NCI-H748 (cell line): ENCODE measurements around the gene FGF22.
"Not testable (repeated sequence)": the region's sequence is repeated elsewhere in the genome, so short reads cannot be mapped to it uniquely, and the experiment has no call there.

Source experiments
- DNase-seq: peaks from one replicate; lab custom pipeline; 2025; ENCODE audit not compliant: unreplicated experiment; lab: John Stamatoyannopoulos, UW

The FGF22 gene

GRCh38 chr19:621819-622218 is 17.9 kb upstream of the FGF22 start:
- DNase-seq: no peak

GRCh38 chr19:622666-623065 is 17.0 kb upstream of the FGF22 start:
- no peak for DNase-seq

- DNase-seq: no peak
Observed at GRCh38 chr19:623175-623916, 16.3 kb upstream of the FGF22 start.

GRCh38 chr19:623974-624373 is 15.7 kb upstream of the FGF22 start:
- DNase-seq: no peak

GRCh38 chr19:624433-625109 is 15.1 kb upstream of the FGF22 start:
- DNase-seq: no peak

- no peak for DNase-seq
Observed at GRCh38 chr19:625257-625656, 14.4 kb upstream of the FGF22 start.

- not testable (repeated sequence) for DNase-seq
Observed at GRCh38 chr19:626566-626965, 13.1 kb upstream of the FGF22 start.

- no peak for DNase-seq
Observed at GRCh38 chr19:628168-628567, 11.5 kb upstream of the FGF22 start.

- not testable (repeated sequence) for DNase-seq
Observed at GRCh38 chr19:629515-629914, 10.2 kb upstream of the FGF22 start.

GRCh38 chr19:629961-630714 is 9.5 kb upstream of the FGF22 start:
- DNase-seq: no peak

GRCh38 chr19:632579-633067 is 7.1 kb upstream of the FGF22 start:
- peak; percentile 26 for DNase-seq

GRCh38 chr19:633068-633785 is 6.5 kb upstream of the FGF22 start, which contains the start of gene POLRMT:
TSS of gene POLRMT (minus strand) at chr19:633537. CDS start at chr19:633512, 25 bp downstream.
- DNase-seq: peak; percentile 95

GRCh38 chr19:633786-634639 is 5.7 kb upstream of the FGF22 start:
- DNase-seq: peak; percentile 14

- no peak for DNase-seq
Observed at GRCh38 chr19:634975-635652, 4.6 kb upstream of the FGF22 start.

GRCh38 chr19:638906-639252 is 800 bp upstream of the FGF22 start:
- no peak for DNase-seq

- DNase-seq: no peak
Observed at GRCh38 chr19:640161-640558, 481 bp downstream of the FGF22 start.

- DNase-seq: no peak
Observed at GRCh38 chr19:640606-641189, 1.0 kb downstream of the FGF22 start.

GRCh38 chr19:641702-642101 is 2.0 kb downstream of the FGF22 start:
- DNase-seq: no peak
